Measurements from ENCODE around the gene ZNF219.

ZNF219 gene

GRCh38 chr14:21084998-21085853 lies 13.2 kb downstream of the ZNF219 start:
- no peak for DNase-seq

- DNase-seq = no peak
Observed at GRCh38 chr14:21084396-21084795, 14.1 kb downstream of the ZNF219 start.

DNA sequence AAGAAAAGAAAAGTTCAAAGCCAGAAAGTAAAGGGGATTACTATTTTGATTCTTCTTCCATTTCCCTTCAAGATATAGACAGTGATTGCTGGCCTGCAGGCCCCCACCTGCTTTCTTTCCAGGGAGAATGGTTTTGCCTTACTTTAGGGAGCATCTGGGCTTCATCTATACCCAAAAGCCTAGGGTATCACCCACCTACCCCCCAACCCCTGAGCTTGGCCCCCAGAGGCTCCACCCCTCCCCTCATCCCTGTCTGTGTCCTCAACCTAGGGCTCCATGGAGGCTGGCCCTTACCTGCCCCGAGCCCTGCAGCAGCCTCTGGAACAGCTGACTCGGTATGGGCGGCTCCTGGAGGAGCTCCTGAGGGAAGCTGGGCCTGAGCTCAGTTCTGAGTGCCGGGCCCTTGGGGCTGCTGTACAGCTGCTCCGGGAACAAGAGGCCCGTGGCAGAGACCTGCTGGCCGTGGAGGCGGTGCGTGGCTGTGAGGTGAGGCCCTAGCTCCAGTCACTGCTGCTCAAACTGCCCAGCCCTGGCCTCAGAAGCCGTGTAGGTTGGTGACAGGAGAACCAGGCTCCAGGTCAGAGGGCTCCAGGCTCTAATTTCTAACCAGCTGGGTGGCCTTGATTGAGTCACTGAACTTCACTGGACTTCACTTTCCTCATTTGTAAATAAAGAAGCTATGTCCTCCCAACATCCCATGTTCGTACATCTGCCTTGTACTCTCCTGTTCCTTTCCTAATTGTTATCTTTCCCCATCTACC lies 14.7 kb downstream of the ZNF219 start:
- no peak for DNase-seq

GRCh38 chr14:21081521-21082142 lies 16.8 kb downstream of the ZNF219 start:
- DNase-seq = no peak

- DNase-seq = no peak
Observed at GRCh38 chr14:21078726-21079125, 19.7 kb downstream of the ZNF219 start.

- DNase-seq = no peak
Observed at GRCh38 chr14:21078287-21078686, 20.2 kb downstream of the ZNF219 start.

GRCh38 chr14:21077672-21078071 lies 20.8 kb downstream of the ZNF219 start:
- no peak for DNase-seq

DNA sequence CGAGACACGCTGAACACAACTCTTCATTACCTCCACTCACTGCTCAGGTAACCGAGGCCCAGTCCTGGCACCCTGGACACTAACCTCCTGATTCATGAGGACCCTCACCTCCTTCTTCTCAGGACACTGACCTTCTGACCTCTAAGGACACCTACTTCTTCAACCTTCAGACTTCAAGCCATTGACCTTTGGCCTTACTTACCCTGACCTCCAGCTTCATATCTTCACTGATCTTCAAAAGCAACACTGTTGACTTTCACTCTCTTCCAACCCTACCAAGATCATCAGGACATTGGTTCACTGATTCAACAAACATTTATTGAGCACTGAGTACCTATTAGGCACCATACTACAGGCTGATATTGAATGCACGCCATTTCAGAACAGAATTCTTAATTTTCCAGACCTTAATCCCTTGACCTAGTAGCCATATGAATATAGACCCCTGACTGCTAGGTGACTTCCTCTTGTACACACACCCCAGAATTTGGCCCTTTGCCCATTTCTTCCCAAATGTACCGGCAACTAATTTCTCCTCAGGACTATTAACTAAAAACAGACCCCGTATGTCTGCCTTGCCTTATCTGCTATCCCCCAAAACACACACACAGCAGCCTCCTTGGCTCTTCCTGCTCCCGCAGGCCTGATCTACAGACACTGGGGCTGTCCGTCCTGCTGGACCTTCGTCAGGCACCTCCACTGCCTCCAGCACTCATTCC lies 22.6 kb downstream of the ZNF219 start:
- DNase-seq = no peak

DNA sequence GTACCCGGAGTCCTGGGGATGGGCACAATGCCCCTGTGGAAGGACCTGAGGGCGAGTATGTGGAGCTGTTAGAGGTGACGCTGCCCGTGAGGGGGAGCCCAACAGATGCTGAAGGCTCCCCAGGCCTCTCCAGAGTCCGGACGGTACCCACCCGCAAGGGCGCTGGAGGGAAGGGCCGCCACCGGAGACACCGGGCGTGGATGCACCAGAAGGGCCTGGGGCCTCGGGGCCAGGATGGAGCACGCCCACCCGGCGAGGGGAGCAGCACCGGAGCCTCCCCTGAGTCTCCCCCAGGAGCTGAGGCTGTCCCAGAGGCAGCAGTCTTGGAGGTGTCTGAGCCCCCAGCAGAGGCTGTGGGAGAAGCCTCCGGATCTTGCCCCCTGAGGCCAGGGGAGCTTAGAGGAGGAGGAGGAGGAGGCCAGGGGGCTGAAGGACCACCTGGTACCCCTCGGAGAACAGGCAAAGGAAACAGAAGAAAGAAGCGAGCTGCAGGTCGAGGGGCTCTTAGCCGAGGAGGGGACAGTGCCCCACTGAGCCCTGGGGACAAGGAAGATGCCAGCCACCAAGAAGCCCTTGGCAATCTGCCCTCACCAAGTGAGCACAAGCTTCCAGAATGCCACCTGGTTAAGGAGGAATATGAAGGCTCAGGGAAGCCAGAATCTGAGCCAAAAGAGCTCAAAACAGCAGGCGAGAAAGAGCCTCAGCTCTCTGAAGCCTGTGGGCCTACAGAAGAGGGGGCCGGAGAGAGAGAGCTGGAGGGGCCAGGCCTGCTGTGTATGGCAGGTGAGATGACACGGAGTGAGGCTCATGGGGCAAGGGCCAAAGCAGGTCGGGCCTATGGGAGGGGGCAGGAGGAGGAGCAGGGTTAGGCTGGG lies 23.8 kb downstream of the ZNF219 start:
- no peak for DNase-seq

GRCh38 chr14:21073921-21074320 lies 24.5 kb downstream of the ZNF219 start:
- DNase-seq = no peak

GRCh38 chr14:21072781-21073339 lies 25.6 kb downstream of the ZNF219 start:
- no peak for DNase-seq

DNA sequence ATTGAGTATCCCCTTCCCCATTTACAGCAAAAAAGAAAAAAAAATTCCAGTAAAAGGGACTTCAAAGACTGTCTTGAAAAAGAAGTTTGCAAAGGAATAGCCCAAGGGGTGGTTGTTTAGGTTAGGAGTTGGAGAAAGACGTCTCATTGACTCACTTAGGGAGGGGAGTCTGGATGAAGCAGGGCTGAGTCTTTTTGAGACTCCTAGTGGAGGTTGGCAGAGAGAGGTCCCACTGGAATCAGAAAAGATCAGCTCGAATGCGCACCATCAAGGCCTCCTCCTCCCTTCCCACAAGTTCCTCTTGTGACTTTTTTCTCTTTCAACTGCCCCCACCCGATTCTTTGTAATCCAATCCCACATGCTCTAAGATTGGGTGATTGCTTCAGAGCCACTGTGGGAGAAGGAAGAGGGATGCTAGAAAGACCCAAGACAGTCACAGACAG lies 26.4 kb downstream of the ZNF219 start:
- no peak for DNase-seq

DNA sequence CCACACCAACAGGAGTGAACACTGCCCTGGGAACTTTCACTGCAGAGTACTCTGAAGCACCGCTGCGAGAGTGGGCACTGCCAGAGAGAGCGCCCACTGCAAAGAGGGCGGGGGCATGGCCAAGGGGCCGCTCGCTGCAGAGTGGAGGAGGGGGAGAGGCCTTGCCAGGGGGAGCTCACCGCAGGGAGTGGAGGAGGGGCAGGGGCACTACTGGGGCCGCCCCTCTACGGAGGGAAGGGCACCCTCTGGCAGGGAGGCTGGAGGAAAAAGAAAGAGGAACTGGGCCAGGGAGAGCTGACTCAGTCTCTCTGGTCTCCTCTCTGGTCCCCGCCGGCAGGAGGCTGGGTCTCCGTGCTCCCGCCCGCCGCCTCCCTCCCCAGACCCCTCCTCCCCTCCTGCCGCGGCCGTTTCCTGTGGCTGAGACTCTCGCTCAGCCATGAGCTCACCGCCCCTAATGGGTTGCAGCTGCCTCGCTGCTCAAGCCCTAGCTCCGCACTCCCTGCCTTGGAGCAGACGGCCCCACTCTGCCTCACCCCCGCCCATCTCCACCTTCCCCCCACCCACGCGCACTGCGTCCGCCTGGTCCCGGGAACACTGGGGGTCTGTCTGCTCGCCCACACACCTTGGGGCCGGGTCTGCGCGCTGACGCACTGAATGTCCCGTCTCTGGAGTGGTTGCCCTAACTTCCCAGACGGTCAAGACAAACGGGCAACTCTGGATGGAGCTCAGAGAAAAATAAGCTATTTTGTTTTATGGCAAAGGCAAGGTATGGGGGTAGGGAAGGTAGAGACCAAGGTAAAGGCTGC lies 27.0 kb downstream of the ZNF219 start:
- peak; percentile 35 for DNase-seq

DNA sequence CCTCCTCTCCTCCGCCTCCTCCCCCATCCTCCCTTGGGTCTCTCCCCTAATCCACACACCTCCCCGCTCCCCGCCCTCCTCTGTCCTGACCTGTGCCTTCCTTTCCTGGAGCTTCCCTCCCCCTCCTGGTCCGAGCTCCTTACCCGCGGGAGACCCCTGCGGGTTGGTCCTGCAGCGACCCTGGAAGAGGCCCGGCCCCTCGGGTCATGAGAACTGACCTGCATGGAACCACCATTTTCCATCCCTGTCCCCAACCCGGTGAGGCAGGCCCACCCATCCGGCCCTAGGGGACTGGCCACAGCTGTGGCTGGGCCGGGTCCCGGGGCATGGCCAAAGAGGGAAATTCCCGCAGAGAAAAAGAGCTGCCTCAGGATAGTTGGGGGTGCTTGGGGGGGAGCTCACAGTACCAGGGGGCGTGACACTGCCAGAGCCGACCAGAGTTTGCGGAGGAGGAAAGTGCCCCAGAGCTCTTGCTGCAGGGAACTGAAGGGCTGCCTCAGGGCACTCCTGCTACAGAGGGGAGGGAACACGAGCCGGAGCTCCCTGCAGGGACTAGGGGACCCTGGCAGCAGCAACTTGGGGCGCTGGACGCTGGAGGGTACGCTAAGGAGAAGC lies 27.7 kb downstream of the ZNF219 start:
- DNase-seq = peak; percentile 4

GRCh38 chr14:21070083-21070609 lies 28.3 kb downstream of the ZNF219 start, which contains the start of gene ARHGEF40:
Gene ARHGEF40, plus strand, starts transcription at chr14:21070304. Its CDS starts 93 bp downstream, at chr14:21070397.
- peak; percentile 26 for DNase-seq

DNA sequence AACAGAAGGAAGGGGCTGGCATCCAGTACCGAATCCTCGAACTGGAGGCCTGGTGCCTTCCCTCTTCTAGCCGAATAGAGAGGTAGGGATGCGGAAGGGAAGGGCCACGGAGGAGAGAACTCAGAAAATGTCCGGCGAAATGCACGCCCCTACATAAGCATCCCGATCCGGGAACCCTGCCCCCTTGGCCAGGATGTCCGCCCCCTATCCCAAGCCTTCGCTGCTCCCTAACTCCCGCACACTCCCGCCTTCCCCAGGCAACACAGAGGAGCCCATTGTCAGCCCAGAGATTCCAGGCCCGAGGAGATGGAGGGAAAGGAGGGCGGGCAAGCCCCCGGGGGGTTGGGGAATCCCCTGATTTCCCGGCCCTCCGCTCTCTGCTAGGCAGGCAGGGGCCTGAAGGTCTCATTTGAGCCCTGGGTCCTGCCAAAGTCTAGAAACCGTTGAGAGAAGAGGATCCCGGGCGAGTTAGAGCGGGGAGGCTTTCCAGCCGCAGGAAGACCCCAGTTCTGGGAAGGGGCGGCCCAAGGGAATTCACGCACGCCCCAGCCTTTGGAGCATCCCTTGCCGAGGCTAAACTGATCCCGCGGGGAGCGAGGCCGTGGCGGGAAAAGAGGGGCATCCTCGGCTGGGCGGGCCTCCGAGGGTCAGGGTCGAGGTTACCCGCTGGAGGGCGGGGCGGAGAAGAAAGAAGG lies 28.9 kb downstream of the ZNF219 start:
- no peak for DNase-seq

DNA sequence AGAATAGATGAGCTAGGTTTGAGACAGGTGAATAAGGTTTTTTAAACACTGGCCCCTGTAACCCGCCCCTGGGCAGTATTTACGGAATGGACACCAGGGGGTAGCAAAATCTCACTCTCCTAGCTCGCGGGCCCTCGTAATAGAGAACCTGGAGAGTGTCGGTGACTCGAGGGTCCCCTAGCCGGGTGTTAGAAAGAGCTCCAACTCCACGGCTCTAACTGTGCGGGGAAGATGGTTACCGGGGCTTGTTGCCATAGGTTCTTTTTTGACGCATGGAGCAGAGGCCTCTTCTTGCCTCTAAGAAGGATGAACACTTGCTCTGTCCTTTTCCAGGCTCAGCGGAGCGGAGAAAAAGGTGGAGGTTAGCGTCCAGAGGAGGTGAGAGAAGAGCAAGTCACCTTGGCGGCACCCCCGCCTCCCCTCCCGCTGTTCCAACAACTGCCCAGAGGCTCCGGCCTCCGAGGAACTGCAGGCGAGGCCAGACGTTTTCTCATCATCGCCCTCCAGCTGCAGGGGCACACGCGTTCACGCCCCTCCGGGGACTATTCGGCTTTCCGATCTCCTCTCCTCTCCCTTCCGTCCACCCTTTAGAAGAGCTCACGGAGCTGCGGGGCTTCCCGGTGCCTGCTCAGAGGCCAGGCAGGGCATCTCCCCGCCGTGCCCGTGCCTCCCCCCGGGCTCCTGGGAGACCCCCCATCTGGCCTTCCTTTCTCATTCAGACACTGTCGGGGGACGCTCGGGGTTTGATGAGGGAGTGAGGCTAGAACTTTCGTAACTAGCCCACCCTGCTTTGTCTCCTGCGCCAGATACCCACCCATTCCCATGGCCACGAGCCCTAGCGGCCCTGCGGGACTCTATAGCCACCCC lies 29.7 kb downstream of the ZNF219 start:
- DNase-seq = peak; percentile 8

GRCh38 chr14:21066882-21067502 lies 31.5 kb downstream of the ZNF219 start:
- DNase-seq = no peak
